ENCODE results near the gene CROCC2.

Gene CROCC2

GRCh38 chr2:240959941-240960308, 53.8 kb downstream of the CROCC2 start:
- FAIRE-seq = no peak

DNA sequence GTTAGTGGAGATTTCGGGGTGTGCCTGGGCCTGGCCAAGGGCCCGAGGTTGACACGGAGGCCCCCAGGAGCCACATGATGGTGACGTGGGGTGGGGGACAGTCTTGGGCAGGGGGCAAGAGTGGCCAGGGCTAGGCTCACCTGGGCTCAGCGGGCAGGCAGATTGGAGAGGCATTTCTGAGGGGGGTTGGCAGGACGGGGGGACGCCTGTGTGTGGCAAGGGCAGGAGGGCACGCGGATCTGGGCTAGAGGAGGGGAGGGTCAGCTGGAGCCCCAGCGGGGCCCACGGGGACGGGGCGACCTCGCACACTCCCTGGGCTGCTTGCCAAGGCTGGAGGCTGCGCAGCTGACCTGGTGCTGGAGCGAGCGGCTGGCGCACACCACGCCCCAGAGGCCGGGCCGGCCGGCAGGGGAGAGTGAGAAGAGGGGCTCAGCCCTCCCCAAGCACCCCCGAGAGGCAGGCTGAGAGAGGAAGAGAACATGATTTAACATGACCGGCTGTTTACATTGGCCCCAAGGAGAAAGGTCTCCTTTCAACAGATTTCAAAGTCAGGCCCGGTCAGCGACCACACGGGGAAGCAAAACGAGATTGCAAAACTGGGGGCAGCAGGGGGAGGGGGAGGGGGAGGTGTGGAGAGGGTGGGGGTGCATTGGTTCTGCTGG, 54.3 kb downstream of the CROCC2 start:
- no peak for FAIRE-seq

DNA sequence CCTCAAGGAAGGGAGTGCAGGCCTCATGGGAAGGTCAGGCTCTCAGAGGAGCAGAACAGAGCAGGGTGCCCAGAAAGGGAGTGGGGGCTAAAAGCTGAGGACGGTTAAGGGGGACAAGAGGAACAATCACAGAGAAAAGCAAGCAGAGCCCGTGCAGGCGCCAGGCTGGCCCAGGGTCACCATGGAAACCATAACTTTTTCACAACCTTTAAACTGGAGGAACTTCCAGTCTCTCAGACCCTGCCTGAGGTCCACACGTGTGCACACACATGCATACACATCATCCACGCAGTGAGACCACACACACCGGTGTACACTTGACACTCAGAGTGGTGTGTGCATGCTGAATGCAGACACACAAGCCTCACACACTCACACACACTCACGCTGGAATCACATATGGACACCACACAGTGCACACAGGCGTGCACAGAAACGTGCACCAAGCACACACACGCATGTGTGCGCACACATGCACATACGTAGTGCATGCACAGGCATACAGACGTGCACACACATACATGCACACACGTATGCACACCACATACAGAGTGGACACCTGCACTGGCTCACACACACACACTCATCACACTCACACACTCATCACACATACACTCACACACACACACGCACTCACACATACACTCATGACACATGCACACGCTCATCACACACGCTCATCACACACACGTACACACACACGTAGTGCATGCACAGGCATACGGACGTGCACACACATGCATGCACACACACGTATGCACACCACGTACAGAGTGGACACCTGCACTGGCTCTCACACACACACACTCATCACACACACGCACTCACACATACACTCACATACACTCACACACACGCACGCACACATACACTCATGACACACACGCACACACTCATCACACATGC, 55.1 kb downstream of the CROCC2 start:
- no peak for FAIRE-seq

GRCh38 chr2:240961910-240962299, 55.8 kb downstream of the CROCC2 start:
- FAIRE-seq = no peak

DNA sequence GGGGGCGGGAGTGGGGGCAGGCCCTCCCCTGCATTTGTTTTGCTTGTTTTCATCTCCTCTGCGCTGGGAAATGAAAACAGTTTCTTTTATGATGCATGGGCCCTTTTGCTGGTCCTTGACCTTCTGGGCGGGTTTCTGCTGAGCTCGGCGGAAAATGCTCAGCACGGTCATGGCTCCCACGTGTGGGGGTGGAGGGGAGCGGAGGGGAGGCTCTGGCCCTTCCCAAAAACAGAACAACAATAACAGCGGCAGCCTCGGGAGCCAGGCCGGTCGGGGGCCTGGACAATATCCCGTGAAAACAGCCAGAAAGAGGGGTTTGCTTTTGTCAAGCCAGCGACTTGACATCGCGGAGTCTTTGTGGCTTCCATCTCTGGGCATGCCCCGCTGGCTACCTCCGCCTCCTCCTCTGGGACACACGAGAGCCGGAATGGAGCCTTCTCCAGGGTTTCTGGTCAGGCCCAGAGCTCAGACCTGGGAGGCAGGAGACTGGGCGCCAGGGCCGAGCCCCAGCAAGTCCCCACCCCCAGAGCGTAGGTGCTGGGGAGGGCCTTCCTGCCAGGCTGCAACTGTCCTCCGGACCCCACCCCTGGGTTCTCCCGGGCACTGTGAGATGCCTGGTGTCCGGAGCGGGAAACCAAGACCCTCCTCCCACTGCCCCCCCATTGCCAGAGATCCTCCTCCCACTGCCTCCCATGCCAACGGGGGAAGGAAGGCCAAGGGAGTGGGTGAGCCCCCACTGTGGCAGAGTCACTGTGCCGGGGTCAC, 56.3 kb downstream of the CROCC2 start:
- no peak for FAIRE-seq

GRCh38 chr2:240963065-240963867, 57.1 kb downstream of the CROCC2 start:
- FAIRE-seq = no peak

DNA sequence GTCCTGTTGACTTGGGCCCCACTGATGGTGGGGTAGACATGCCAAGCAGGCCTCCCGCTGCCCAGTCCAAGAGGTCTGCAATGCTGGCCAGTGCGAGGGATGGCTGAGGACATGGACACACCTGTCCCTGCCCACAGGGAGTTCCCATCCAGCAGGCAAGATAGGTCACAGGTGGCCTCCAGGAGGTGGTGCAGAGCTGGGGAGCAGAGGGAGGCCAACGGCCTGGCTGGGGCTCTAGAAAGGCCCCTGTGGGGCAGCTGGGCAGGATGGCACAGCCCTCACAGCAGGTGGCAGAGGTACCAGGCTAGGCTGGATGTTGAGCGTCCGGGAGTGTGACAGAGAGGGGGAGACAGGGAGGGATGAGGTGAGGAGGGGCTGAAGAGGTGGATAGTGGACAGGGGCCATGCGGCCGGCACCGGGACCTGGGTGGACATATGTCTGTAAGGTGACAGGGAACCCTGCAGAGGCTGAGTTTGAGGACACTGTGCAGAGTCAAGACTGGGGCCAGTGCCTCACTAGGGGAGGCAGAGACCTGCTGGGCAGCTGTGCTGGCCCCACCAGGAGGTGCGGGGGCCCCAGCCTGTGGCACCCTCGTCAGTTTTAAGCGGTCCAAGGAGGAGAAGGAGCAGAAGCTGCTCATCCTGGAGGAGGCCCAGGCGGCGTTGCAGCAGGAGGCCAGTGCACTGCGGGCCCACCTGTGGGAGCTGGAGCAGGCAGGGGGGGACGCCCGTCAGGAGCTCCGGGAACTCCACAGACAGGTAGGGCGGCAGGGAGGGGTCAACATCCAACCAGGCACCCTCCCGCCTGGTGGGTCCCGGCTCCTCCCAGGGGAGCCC, 58.0 kb downstream of the CROCC2 start:
- FAIRE-seq = no peak

GRCh38 chr2:240964704-240965295, 58.7 kb downstream of the CROCC2 start:
- FAIRE-seq = no peak

DNA sequence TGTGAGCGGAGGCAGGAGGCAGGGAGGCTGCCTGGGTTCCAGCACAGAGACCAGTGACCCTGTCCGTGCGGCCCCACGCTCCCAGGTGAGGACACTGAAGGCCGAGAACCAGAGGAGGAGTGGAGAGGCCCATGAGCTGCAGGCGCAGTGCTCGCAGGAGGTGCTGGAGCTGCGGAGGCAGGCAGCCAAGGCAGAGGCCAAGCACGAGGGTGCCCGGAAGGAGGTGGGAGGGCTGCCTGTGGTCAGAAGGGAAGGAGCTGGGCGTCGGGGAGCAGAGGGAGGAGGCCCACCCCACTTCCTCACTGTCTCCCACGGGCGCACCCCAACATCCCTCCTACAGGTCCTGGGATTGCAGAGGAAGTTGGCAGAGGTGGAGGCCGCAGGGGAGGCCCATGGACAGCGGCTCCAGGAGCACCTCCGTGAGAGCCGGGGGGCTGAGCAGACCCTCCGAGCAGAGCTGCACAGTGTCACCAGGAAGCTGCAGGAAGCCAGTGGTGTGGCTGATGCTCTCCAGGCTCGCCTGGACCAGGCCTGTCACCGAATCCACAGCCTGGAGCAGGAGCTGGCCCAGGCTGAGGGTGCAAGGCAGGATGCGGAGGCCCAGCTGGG, 59.3 kb downstream of the CROCC2 start:
- FAIRE-seq = no peak

DNA sequence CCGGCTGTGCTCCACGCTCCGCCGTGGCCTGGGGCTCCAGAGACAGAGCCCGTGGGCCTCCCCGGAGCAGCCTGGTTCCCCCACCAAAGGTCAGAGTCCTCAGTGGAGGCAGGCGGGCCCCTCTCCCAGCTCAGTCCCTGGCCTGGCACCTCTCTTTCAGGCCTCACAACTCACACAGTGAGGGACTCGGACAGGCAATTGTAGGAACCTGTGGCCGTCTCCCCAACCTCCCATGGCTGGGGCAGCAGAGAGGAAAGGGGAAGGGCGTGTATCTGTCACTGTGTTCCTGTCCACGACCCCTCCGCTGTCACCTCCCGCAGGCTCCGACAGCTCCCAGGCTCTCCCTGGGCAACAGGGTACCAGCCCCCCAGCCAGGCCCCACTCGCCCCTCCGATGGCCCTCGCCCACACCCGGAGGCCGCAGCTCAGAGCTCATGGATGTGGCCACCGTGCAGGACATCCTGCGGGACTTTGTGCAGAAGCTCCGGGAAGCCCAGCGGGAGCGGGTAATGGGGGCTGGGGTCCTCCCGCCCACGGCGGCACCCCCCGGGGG, 59.8 kb downstream of the CROCC2 start:
- no peak for FAIRE-seq

DNA sequence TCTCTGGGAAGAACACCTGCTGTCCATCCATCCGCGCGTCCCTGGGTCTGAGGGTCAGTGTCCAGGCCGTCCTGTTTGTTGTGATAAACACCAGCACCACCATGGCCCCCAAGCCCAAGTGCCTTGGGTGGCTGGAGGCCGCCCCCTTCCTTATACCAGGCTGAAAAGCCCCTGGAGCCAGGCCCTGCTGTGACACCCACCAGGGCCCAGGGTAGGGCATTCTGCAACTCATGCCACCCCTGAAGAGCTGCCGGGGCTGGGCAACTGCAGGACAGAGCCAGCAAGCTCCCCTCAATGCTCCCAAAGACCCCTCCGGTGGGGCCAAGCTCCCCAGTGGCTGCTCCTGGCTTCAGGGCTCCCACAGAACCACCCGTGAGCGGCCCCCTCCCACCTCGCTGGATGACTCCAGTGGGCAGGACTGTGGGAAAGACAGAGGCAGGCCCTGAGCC, 60.3 kb downstream of the CROCC2 start:
- no peak for FAIRE-seq

- FAIRE-seq = no peak
Measured at GRCh38 chr2:240966906-240967680, 61.0 kb downstream of the CROCC2 start.

DNA sequence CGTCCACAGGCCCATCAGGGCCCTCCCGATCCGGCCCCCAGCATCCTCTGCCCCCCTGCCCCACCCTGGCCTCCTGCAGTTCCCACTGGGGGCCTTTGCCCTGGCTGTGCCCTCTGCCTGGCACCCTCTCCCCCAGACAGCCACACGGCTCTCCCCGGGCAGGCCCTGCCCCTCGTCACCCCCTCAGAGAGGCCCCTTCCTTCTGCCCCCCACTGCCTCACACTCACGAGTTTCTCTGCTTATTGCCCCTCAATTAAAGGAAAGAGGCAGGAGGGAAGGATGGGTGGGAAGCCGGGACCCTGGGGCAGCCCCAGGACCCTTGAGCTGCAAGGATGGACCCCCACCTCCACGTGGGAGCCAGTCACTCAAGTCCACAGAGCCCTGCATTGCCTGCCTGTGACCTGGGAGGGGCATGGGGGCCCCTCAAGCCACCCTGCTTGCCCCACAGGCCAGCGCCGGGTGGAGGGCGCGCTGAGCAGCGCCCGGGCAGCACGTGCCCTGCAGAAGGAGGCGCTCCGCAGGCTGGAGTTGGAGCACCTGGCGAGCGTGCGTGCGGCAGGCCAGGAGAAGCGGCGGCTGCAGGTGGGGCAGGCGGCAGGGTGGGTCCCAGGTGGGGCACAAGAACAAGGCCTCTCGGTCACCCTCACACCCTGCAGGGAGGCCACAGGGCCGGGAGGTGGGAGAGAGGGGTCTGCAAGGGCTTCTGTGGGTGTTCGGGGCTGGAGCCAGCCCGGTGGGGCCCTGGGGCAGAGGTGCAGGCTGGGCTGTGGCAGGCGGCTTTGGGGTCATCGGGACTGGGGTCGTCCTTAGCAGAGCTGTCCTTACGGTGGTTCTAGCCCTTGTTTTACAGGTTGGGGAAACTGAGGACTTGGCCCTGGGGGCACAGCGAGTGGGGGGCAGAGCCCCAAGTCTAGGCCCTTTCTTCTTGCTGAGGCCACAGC, 61.8 kb downstream of the CROCC2 start:
- FAIRE-seq = no peak

DNA sequence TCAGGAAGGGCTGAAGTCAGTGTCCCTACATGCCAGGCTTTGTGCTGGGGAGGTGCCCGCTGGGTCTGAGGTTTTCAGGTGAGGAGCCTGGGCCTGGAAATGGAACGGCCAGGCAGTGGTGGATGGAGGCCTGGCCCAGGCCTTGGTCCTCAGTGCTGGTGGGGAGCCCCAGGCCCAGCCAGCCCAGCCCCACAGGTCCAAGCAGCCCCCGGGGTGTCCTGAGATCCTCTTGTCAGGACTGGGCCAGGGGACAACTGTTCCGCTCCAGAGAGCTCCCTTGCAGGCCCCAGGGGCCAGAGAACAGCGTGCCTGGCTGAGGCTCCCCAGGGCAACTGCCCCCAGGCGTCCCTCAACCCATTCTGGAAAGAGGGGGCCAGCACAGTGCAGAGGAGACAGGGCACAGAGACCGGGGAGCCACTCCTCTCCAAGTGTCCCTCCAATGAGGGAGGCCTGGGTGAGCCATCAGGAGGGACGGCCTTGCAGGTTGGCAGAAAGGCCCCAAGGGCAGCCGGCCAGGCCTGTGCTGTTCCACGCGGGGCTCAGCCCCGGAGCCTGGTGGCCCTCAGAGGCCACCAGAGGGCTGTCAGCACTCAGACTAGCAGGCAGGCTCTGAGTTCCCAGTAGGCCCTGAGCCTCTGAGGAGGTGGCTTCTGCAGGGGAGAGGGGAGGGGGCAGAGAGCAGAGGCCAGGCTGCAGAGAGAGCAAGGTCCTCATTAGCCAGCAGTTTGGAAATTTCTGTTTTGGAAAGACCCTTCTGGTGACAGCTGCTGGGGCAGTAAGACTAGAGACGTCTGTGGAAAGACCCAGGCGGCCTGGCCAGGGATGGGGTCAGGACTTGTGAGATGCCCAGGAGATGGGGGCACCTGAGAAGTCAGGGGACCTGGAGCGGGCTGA, 62.8 kb downstream of the CROCC2 start:
- FAIRE-seq = no peak

DNA sequence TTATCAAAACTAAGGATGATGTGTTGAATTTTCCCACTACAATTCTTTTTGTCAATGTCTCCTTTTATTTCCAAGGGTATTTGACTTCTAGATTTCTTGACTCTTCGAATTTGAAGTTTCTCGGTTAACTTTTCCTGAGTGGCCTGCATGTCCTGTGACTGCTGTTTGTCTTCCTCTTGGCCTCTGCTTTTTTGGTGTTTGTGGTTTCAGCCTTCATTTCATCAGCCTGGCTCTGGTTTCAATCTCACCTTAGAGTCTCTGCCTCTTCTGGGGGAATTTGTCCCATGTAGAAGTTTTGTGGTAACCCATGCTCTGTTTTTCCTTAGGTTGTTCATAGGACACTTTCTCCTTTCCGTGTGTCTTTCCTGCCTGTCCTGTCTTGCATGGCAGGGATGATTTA, 64.0 kb downstream of the CROCC2 start:
- no peak for FAIRE-seq

GRCh38 chr2:240970816-240971215, 64.7 kb downstream of the CROCC2 start:
- FAIRE-seq = no peak

DNA sequence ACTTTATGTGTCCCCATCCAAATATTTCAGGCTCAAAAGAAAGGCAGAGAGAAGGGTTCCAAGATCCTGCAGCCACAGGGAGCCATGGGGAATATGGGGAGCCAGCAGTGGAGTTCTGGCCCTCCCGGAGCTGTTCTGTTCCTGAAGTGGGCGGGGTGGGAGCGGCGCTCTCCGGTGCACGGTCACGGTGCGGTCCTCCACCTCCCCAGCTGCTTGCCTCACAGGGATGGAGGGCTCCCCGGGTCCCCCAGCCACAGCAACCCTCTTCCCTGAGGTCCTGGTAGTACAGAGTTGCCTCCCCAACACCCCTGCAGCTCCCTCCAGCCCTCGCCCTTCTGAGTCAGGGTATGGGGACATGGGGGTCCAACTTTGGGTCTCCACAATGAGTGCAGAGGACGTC, 66.1 kb downstream of the CROCC2 start:
- no peak for FAIRE-seq
